B cell (primary cell): Measurements from ENCODE around the gene DNAAF1. TPM values are rescaled to one million over a fixed set of nuclear protein-coding genes. Genes with fewer than 3 reads are reported as not detected.

Experiments used
- ATAC-seq: fragments of 200-7000 bp; cut with Tn5 transposase; one replicate; pipeline ENCODE4 v1.10.0; 2021; ENCODE audit warnings: low read depth, mild to moderate bottlenecking, moderate number of reproducible peaks, moderate library complexity
- CTCF ChIA-PET: fragments of 350-600 bp; sonication (Branson Sonifier 250); formaldehyde crosslinking; loops from one replicate; lab custom pipeline; 2021; ENCODE audit warnings: antibody characterized with exemption, inconsistent platforms; lab: Charles Lee
- POLR2A ChIA-PET: fragments of 350-600 bp; sonication (Branson Sonifier 250); formaldehyde crosslinking; loops from one replicate; lab custom pipeline; 2021; ENCODE audit warnings: antibody characterized with exemption; lab: Charles Lee
- DNase-seq: peaks from one replicate; pipeline ENCODE4 v3.0.0; 2013
- H2AFZ ChIP-seq: 2 replicates; pipeline ENCODE4 v1.6.1; 2012; ENCODE audit warnings: mild to moderate bottlenecking, low read depth, low read length; ENCODE audit not compliant: insufficient read depth, poor library complexity, severe bottlenecking
- H3K27ac ChIP-seq, 2 donors: 1 replicate in 1 of 2; 2 replicates in 1 of 2; pipeline ENCODE4 v1.5.1; 2012 to 2013; ENCODE audit warnings: low read length in 2 of 2, mild to moderate bottlenecking in 2 of 2, moderate library complexity in 1 of 2
- H3K27me3 ChIP-seq, 4 experiments: fragments of 200-600 bp in 1 of 4; sonication (generic) in 1 of 4; replicated peaks in 1 of 4; 1 replicate in 2 of 4; 2 replicates in 2 of 4; pipeline versions ENCODE4 v1.6.1 to v1.7.0; 2013 to 2016; ENCODE audit warnings: low read length in 3 of 4, mild to moderate bottlenecking in 2 of 4, mixed read lengths in 1 of 4, moderate library complexity in 1 of 4; ENCODE audit not compliant: insufficient read depth in 4 of 4, control insufficient read depth in 3 of 4; ENCODE audit errors: control extremely low read depth in 1 of 4
- H3K36me3 ChIP-seq, 2 experiments: replicated peaks in 1 of 2; 1 replicate in 1 of 2; 2 replicates in 1 of 2; pipeline versions ENCODE4 v1.6.1 to v1.7.1; 2013; ENCODE audit warnings: low read length in 1 of 2; ENCODE audit not compliant: insufficient read depth in 2 of 2, control insufficient read depth in 1 of 2; ENCODE audit errors: control extremely low read depth in 1 of 2, extremely low read depth in 1 of 2
- H3K4me1 ChIP-seq, 2 donors: fragments of 200-600 bp in 1 of 2; sonication (generic) in 1 of 2; 1 replicate in 1 of 2; 2 replicates in 1 of 2; pipeline versions ENCODE4 v1.5.1 to v1.6.1; 2013 to 2017; ENCODE audit warnings: low read length in 2 of 2; ENCODE audit not compliant: control insufficient read depth in 2 of 2, insufficient read depth in 2 of 2
- H3K4me2 ChIP-seq: replicated peaks from 2 replicates; pipeline ENCODE3; 2012; ENCODE audit warnings: mild to moderate bottlenecking, low read depth, low read length; ENCODE audit not compliant: poor library complexity, severe bottlenecking
- H3K4me3 ChIP-seq, 5 experiments: fragments of 200-600 bp in 1 of 5; sonication (generic) in 1 of 5; 1 replicate in 3 of 5; 2 replicates in 2 of 5; pipeline versions ENCODE4 v1.5.1 to v1.7.0; 2011 to 2016; ENCODE audit warnings: low read length in 4 of 5, mild to moderate bottlenecking in 4 of 5, low read depth in 2 of 5, control low read depth in 1 of 5, moderate library complexity in 1 of 5; ENCODE audit not compliant: insufficient read depth in 1 of 5; ENCODE audit errors: control extremely low read depth in 1 of 5, extremely low read depth in 1 of 5
- H3K79me2 ChIP-seq: fragments of 200-600 bp; sonication (generic); one replicate; pipeline ENCODE4 v1.6.0; 2016; ENCODE audit warnings: low read length; ENCODE audit not compliant: control insufficient read depth, insufficient read depth
- H3K9ac ChIP-seq: fragments of 200-600 bp; sonication (generic); 2 replicates; pipeline ENCODE4 v1.6.1; 2017; ENCODE audit warnings: mild to moderate bottlenecking, low read length, moderate library complexity
- H3K9me3 ChIP-seq, 3 donors: one replicate each; pipeline versions ENCODE4 v1.6.1 to v1.7.1; 2013; ENCODE audit warnings: low read length in 2 of 3; ENCODE audit not compliant: control insufficient read depth in 2 of 3, insufficient read depth in 1 of 3; ENCODE audit errors: control extremely low read depth in 1 of 3
- H4K20me1 ChIP-seq: 2 replicates; pipeline ENCODE4 v1.6.0; 2012; ENCODE audit warnings: mild to moderate bottlenecking, low read length; ENCODE audit not compliant: insufficient read depth, control insufficient read depth, poor library complexity, severe bottlenecking
- H3K27ac Mint-ChIP-seq: one replicate; pipeline ENCODE4 v1.8.0; 2021; ENCODE audit warnings: mixed read lengths
- H3K27me3 Mint-ChIP-seq: one replicate; pipeline ENCODE4 v1.8.0; 2021; ENCODE audit warnings: mixed read lengths
- H3K4me1 Mint-ChIP-seq: one replicate; pipeline ENCODE4 v1.8.0; 2021; ENCODE audit warnings: mixed read lengths
- H3K4me3 Mint-ChIP-seq: one replicate; pipeline ENCODE4 v1.8.0; 2021; ENCODE audit warnings: mixed read lengths
- H3K9me3 Mint-ChIP-seq: one replicate; pipeline ENCODE4 v1.8.0; 2022; ENCODE audit warnings: mixed read lengths; ENCODE audit not compliant: insufficient read depth
- EZH2 ChIP-seq: IDR thresholded peaks from 2 replicates; pipeline ENCODE4 v1.6.1; 2012; ENCODE audit warnings: borderline replicate concordance, low read depth, mild to moderate bottlenecking, moderate library complexity, low read length; ENCODE audit not compliant: insufficient read depth, poor library complexity, severe bottlenecking
- WGBS: methylation state at CpG from one replicate; pipeline ENCODE4 v1.1.5; 2013; ENCODE audit warnings: missing lambda C conversion rate; ENCODE audit not compliant: insufficient coverage; 5-methylcytosine and 5-hydroxymethylcytosine counted together
- intact Hi-C: fragments of 100-400 bp; cut with micrococcal nuclease; formaldehyde crosslinking; loops from one replicate; pipeline ENCODE4 v1.10.0; 2022
- polyA plus RNA-seq: library from polyadenylated mRNA; depleted of rRNA; stranded (reverse); fragments of >200 nt; gene quantifications from 2 replicates; pipeline ENCODE4 v1.2.3, GENCODE V29; 2012
- total RNA-seq, 2 donors: library from RNA; stranded (reverse); fragments of 120-200 nt in 1 of 2; gene quantifications; 1 replicate in 1 of 2; 2 replicates in 1 of 2; pipeline versions ENCODE4 v1.2.3 to v1.2.4, GENCODE V29; 2013 to 2022
- TF ChIP-seq, protein P1 (sequence below): fragments of 200-600 bp; IDR thresholded peaks from one replicate; pipeline ENCODE4 v1.8.0; 2022; ENCODE audit warnings: antibody characterized with exemption, mild to moderate bottlenecking

The DNAAF1 gene
- total and polyA plus RNA-seq, 2 donors (not counting 1 experiment from before 2014, with no cell fraction given): 0.24 to 0.30 TPM

DNA sequence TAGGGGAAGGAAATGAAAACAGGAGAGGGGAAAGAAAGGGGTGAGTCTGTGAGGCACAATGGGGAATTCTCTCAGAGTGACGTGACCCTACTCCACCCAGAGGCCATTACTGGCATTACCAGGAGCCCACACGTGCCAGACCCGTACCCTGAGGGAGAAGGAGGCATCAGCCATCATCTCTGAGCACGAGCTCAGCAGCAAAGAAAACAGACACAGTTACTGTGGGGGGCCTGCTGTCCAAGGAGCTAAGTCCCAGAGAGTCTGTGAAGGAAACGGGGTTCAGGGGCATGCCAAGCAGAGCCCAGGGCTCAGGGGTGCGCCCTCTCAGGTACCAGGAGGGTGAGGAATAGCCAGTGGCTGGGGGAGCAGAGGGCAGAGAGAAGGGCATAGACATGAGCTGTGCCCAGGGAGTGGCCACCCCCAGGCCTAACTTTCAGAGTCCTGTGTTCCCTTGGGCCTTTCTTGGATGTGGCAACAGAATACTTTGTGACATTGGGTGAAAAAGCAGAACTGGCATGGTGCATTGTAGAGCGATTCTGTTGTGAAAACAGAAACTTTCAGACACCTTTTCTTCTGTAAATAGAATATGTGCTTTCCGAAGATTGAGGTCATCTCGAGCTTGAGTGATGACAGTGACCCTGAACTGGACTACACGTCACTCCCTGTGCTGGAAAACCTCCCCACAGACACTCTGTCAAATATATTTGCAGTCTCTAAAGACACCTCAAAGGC, 30.4 kb downstream of the DNAAF1 start:
- H3K4me2 ChIP-seq: no peak overlapping the region
- no peaks in the 10 kb centered on the region for H3K27me3 ChIP-seq
- no peaks in the 10 kb centered on the region for H3K9me3 ChIP-seq
- H3K4me3 ChIP-seq: no peak overlapping the region
- ATAC-seq (peak; percentile 87), DNase-seq (peak; percentile 64)
- no peaks in the 10 kb centered on the region for H3K79me2 ChIP-seq
- no peak overlapping the region for H3K27ac ChIP-seq
- no peak for TF ChIP-seq EZH2
- TF ChIP-seq, protein P1, sequence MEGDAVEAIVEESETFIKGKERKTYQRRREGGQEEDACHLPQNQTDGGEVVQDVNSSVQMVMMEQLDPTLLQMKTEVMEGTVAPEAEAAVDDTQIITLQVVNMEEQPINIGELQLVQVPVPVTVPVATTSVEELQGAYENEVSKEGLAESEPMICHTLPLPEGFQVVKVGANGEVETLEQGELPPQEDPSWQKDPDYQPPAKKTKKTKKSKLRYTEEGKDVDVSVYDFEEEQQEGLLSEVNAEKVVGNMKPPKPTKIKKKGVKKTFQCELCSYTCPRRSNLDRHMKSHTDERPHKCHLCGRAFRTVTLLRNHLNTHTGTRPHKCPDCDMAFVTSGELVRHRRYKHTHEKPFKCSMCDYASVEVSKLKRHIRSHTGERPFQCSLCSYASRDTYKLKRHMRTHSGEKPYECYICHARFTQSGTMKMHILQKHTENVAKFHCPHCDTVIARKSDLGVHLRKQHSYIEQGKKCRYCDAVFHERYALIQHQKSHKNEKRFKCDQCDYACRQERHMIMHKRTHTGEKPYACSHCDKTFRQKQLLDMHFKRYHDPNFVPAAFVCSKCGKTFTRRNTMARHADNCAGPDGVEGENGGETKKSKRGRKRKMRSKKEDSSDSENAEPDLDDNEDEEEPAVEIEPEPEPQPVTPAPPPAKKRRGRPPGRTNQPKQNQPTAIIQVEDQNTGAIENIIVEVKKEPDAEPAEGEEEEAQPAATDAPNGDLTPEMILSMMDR: peak; percentile 64
- ChIA-PET POLR2A (interaction anchor here (0.6 kb wide), 1 partner anchor 129 kb away, joined by 8 read pairs; no protein-coding TSS in a partner anchor), CTCF (interaction anchor here (1.1 to 3.4 kb wide), 6 partner anchors 9 to 110 kb away, joined by 3 to 26 read pairs (median 8); partner anchors contain the start of genes MBTPS1 and TAF1C)
- no peak overlapping the region for H3K9ac ChIP-seq
- H4K20me1 ChIP-seq: no peaks in the 10 kb centered on the region
- intact Hi-C loops: loop anchor here (1.0 kb wide), 1 partner anchor 91 kb away; no protein-coding TSS in a partner anchor
- Mint-ChIP-seq H3K9me3 (no peaks in the 10 kb centered on the region), H3K4me3 (no peak overlapping the region), H3K27ac (no peak overlapping the region), H3K27me3 (peaks cover 3% of the 10 kb centered on the region), H3K4me1 (peaks cover 6% of the 10 kb centered on the region)
- H3K4me1 ChIP-seq: peaks cover 0 to 3% of the 10 kb centered on the region in 2 donors
- 38% methylated on average over 5 of the region's 10 CpGs for WGBS
- peaks cover 0 to 22% of the 10 kb centered on the region in 2 experiments for H3K36me3 ChIP-seq
- no peak overlapping the region for H2AFZ ChIP-seq
